22Rv1 (cell line): ENCODE measurements around the gene AQP7.

Experiments used
- ZFX ChIP-seq: fragments of 450-650 bp; IDR thresholded peaks from 2 replicates; pipeline ENCODE4 v1.6.1; 2017; ENCODE audit warnings: antibody characterized with exemption, borderline replicate concordance
- TF ChIP-seq, protein P1 (sequence below): fragments of 450-650 bp; IDR thresholded peaks from 2 replicates; pipeline ENCODE4 v1.5.1; 2017; ENCODE audit warnings: mild to moderate bottlenecking

DNA sequence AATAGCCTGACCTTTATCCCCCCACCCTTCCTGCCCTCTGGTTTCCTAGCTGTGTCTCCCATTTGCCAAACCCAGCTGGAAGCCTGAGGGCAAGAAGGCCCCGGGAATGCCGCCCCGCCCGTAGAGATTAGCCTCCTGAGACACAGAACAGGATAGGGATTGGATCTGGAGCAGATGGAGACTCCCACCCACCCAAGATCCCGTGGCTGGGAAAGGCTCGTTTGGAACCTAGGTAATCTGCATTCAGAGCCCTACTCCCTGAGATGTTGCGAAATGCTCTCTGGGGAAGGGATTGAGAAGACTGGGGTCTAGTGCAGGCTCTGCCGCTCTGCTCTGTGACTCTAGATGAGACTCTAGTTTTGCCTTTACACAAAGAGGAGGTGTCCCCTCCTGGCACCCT, 34.1 kb upstream of the AQP7 start:
- TF ChIP-seq, protein P1, sequence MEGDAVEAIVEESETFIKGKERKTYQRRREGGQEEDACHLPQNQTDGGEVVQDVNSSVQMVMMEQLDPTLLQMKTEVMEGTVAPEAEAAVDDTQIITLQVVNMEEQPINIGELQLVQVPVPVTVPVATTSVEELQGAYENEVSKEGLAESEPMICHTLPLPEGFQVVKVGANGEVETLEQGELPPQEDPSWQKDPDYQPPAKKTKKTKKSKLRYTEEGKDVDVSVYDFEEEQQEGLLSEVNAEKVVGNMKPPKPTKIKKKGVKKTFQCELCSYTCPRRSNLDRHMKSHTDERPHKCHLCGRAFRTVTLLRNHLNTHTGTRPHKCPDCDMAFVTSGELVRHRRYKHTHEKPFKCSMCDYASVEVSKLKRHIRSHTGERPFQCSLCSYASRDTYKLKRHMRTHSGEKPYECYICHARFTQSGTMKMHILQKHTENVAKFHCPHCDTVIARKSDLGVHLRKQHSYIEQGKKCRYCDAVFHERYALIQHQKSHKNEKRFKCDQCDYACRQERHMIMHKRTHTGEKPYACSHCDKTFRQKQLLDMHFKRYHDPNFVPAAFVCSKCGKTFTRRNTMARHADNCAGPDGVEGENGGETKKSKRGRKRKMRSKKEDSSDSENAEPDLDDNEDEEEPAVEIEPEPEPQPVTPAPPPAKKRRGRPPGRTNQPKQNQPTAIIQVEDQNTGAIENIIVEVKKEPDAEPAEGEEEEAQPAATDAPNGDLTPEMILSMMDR = no peak
- no peak for TF ChIP-seq ZFX
